Kidney (tissue), 14 donors: Measurements from ENCODE around the gene ARSG. TPM values are rescaled to one million over a fixed set of nuclear protein-coding genes. Genes with fewer than 3 reads are reported as not detected.

Experiments used
- DNase-seq, 5 donors: peaks; one replicate each; pipeline ENCODE4 v3.0.0-alpha.2; 2013 to 2020
- FAIRE-seq: peaks from 2 replicates; lab custom pipeline; 2012; peaks lifted over from hg19 to GRCh38; lab: Jason Lieb, UNC
- H3K27ac ChIP-seq, 2 donors: one replicate each; pipeline ENCODE4 v1.7.0; 2013; ENCODE audit warnings: low read depth in 2 of 2, low read length in 2 of 2, inconsistent platforms in 1 of 2
- H3K27me3 ChIP-seq: one replicate; pipeline ENCODE4 v1.7.1; 2013; ENCODE audit warnings: low read length, inconsistent platforms; ENCODE audit not compliant: control insufficient read depth, insufficient read depth
- H3K36me3 ChIP-seq, 3 donors: one replicate each; pipeline versions ENCODE4 v1.7.0 to v1.7.1; 2013; ENCODE audit warnings: low read length in 3 of 3, control low read depth in 1 of 3, inconsistent platforms in 1 of 3; ENCODE audit not compliant: insufficient read depth in 3 of 3, control insufficient read depth in 2 of 3
- H3K4me1 ChIP-seq, 3 donors: one replicate each; pipeline versions ENCODE4 v1.7.0 to v1.7.1; 2013; ENCODE audit warnings: low read length in 3 of 3, inconsistent platforms in 1 of 3, low read depth in 1 of 3; ENCODE audit not compliant: control insufficient read depth in 2 of 3, insufficient read depth in 2 of 3
- H3K4me3 ChIP-seq, 3 donors: one replicate each; pipeline versions ENCODE4 v1.7.0 to v1.8.1; 2013; ENCODE audit warnings: low read length in 3 of 3, control low read depth in 1 of 3, inconsistent platforms in 1 of 3
- H3K9ac ChIP-seq, 3 donors: one replicate each; pipeline versions ENCODE4 v1.7.0 to v1.7.1; 2013; ENCODE audit warnings: low read length in 3 of 3, control low read depth in 1 of 3, inconsistent platforms in 1 of 3
- H3K9me3 ChIP-seq, 3 donors: one replicate each; pipeline versions ENCODE4 v1.7.0 to v1.7.1; 2013; ENCODE audit warnings: low read length in 3 of 3, control low read depth in 1 of 3, inconsistent platforms in 1 of 3; ENCODE audit not compliant: control insufficient read depth in 2 of 3, insufficient read depth in 1 of 3
- intact Hi-C: fragments of 100-400 bp; cut with DNase I; formaldehyde crosslinking; loops from one replicate; pipeline ENCODE4 v1.11.1; 2022
- polyA plus RNA-seq: library from polyadenylated mRNA; stranded (reverse); fragments of 350-450 nt; fragmentation: Illumina TruSeq; extraction: RNeasy Lipid Tissue Mini Kit (QIAGEN cat#74804); gene quantifications from one replicate; pipeline ENCODE4 v1.2.3, GENCODE V29; 2014; ENCODE audit warnings: low read depth, low replicate concordance; ENCODE audit not compliant: insufficient read depth
- total RNA-seq: library from RNA; stranded (reverse); fragmentation: NEBNext Ultra II Directional; extraction: Animal tissue kit (Norgen Biotek cat#: 25700); gene quantifications from one replicate; pipeline ENCODE4 v1.2.1, GENCODE V29; 2021
- TF ChIP-seq, protein P1 (sequence below): IDR thresholded peaks from 3 replicates; pipeline ENCODE4 v1.5.1; 2012; ENCODE audit warnings: mild to moderate bottlenecking, moderate library complexity, borderline replicate concordance; ENCODE audit not compliant: insufficient read depth; ENCODE audit errors: extremely low read depth
- donor health status: control.
- donor health status: control.
- donor health status: control.
- donor health status: control.
- donor health status: control.
- donor health status: DM: yes; HTN: yes; CAD: no.
- donor health status: Normal renal cell carcinoma (clear cell type).

The ARSG gene
- total and polyA plus RNA-seq, 2 donors from 2014 or later = 5.0 to 12.6 TPM

DNA sequence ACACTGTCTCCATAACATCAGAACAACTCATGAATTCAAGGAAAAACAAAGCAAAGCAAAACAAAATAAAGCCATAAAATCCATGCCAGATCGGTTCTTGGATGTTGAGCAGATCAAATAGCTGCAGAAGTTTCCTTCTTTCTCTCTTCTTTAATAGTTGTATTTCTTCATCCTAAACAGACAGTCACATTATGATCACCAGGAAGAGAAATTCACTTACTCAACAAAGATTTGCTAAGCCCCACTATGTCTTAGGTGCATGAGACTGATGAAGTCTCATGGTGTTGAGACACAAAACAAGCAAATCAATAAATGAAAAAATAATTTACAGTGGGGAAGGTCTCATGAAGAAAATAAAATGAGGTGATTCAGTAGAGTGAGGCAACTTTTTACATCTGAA, 93.2 kb downstream of the ARSG start:
- FAIRE-seq (no peak), DNase-seq (peak in 1 of 5 donors; percentile 14)
- H3K9me3 ChIP-seq = no peaks in the 10 kb centered on the region
- peaks cover 0 to 12% (median 2%) of the 10 kb centered on the region in 3 donors for H3K4me1 ChIP-seq
- H3K27me3 ChIP-seq = no peaks in the 10 kb centered on the region
- no peak overlapping the region for H3K4me3 ChIP-seq
- no peaks in the 10 kb centered on the region for H3K36me3 ChIP-seq
- intact Hi-C loops = no loop called here
- peak overlapping the region in 1 of 2 donors; percentile 42 for H3K27ac ChIP-seq
- TF ChIP-seq, protein P1, sequence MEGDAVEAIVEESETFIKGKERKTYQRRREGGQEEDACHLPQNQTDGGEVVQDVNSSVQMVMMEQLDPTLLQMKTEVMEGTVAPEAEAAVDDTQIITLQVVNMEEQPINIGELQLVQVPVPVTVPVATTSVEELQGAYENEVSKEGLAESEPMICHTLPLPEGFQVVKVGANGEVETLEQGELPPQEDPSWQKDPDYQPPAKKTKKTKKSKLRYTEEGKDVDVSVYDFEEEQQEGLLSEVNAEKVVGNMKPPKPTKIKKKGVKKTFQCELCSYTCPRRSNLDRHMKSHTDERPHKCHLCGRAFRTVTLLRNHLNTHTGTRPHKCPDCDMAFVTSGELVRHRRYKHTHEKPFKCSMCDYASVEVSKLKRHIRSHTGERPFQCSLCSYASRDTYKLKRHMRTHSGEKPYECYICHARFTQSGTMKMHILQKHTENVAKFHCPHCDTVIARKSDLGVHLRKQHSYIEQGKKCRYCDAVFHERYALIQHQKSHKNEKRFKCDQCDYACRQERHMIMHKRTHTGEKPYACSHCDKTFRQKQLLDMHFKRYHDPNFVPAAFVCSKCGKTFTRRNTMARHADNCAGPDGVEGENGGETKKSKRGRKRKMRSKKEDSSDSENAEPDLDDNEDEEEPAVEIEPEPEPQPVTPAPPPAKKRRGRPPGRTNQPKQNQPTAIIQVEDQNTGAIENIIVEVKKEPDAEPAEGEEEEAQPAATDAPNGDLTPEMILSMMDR = no peak
- H3K9ac ChIP-seq = no peak overlapping the region

DNA sequence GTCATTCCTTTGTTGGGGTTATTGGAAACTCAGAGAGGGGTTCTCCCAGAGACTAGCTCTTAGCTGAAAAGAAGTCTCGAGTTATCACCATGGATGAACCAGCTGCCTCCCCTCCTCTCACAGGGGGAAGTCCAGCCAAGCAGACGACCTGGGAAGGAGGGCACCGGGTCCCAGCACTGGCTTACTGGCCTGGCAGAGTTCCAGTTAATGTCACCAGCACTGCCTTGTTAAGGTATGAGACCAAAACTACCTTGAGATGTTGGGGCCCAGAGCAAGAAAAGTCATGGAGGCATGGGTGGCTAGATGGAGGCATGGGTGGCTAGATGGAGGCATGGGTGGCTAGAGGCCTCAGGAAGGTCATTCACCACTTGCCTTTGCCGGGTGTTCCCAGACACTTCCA, 93.6 kb downstream of the ARSG start:
- FAIRE-seq = no peak
- Histone ChIP-seq H3K9me3 (no peaks in the 10 kb centered on the region), H3K4me1 (peaks cover 0 to 12% (median 2%) of the 10 kb centered on the region in 3 donors), H3K9ac (no peak overlapping the region), H3K27me3 (no peaks in the 10 kb centered on the region), H3K27ac (no peak overlapping the region), H3K36me3 (no peaks in the 10 kb centered on the region), H3K4me3 (no peak overlapping the region)
- intact Hi-C loops = no loop called here
- DNase-seq = no peak
- TF ChIP-seq, protein P1 = no peak

DNA sequence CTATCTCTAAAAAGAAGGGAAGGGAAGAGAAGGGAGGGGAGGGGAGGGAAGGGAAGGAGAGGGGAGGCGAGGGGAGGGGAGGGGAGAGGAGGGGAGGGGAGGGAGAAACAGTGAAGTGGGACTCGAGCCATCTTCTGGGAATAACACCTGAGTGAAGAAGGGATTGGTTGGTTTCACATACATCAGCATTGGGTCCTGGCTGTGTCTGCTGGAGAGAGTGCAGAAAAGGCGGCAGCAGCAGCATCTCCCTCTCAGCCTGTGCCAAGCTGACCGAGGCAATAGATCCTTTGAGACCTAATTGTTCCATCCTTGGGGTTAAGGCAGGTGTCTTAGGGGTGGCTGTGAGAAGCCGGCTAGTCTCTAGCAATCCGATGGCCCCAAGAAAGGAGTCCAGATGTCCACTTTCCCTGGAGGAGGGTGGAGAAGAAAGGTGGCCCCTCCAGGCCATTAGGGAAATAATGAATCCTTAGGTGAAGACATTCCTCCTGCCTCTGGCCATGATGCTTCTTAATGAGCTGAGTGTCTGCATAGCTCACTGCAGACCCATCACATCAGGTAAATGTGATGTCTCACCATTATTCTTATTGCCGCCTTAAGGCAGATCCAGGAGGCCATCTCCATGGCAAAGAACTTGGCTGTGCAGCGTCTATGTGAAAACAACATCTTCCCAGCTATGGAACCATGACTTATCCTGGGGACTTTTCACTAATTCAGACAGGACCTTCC, 94.4 kb downstream of the ARSG start:
- TF ChIP-seq, protein P1 = no peak
- DNase-seq (no peak), FAIRE-seq (no peak)
- Histone ChIP-seq H3K4me1 (peaks cover 0 to 14% (median 2%) of the 10 kb centered on the region in 3 donors), H3K27me3 (no peaks in the 10 kb centered on the region), H3K4me3 (no peak overlapping the region), H3K9ac (no peak overlapping the region), H3K27ac (peak overlapping the region in 1 of 2 donors; percentile 49), H3K9me3 (no peaks in the 10 kb centered on the region), H3K36me3 (no peaks in the 10 kb centered on the region)
- intact Hi-C loops = no loop called here
